ENCODE results near the gene MIS18A. TPM values are rescaled to one million over a fixed set of nuclear protein-coding genes. Genes with fewer than 3 reads are reported as not detected.

Gene MIS18A
- polyA plus RNA-seq, 4 donors: 17.3 to 28.0 (median 26.5) TPM

Other genes with a start within 250 kb of the MIS18A start
- under 1 TPM in 1 of 4 donors, not detected in 3; 0.35 TPM for gene MRAP, start 19.8 kb upstream of the MIS18A start, polyA plus RNA-seq (ENCODE audit: insufficient read length in 4 of 4)
- gene URB1, start 114.0 kb upstream of the MIS18A start, polyA plus RNA-seq (ENCODE audit: insufficient read length in 4 of 4): 10 to 100 TPM; 10.2 to 13.8 (median 11.8) TPM
- 1 to 10 TPM; 1.3 to 3.9 (median 2.4) TPM for gene EVA1C, start 133.7 kb upstream of the MIS18A start, polyA plus RNA-seq (ENCODE audit: insufficient read length in 4 of 4)